Vagina (tissue), 2 donors: Measurements from ENCODE around the gene UCN2. TPM values are rescaled to one million over a fixed set of nuclear protein-coding genes. Genes with fewer than 3 reads are reported as not detected.

ENCODE experiments used
- DNase-seq, 2 donors: peaks; one replicate each; pipeline ENCODE4 v3.0.0-alpha.2; 2017; ENCODE audit errors: extremely low spot score in 2 of 2
- H3K27ac ChIP-seq: fragments of 200-600 bp; sonication (generic); one replicate; pipeline ENCODE4 v1.5.1; 2019
- H3K27me3 ChIP-seq: fragments of 200-600 bp; sonication (generic); one replicate; pipeline ENCODE4 v1.5.1; 2019
- H3K36me3 ChIP-seq, 2 donors: fragments of 200-600 bp; sonication (generic); one replicate each; pipeline ENCODE4 v1.5.1; 2017 to 2019
- H3K4me1 ChIP-seq: fragments of 200-600 bp; sonication (generic); one replicate; pipeline ENCODE4 v1.5.1; 2019
- H3K4me3 ChIP-seq, 2 donors: fragments of 200-600 bp; sonication (generic); 1 replicate in 1 of 2; 2 replicates in 1 of 2; pipeline ENCODE4 v1.5.1; 2016 to 2019
- H3K9me3 ChIP-seq: fragments of 200-600 bp; sonication (generic); one replicate; pipeline ENCODE4 v1.5.1; 2019
- POLR2A ChIP-seq, 2 donors: fragments of 450-650 bp; IDR thresholded peaks; one replicate each; pipeline ENCODE4 v1.6.1; 2017; ENCODE audit warnings: antibody characterized with exemption in 2 of 2, mild to moderate bottlenecking in 2 of 2, moderate library complexity in 2 of 2
- POLR2AphosphoS5 ChIP-seq, 2 donors: sonication (generic); formaldehyde crosslinking; IDR thresholded peaks; one replicate each; pipeline ENCODE4 v1.9.0; 2017; ENCODE audit warnings: antibody characterized with exemption in 2 of 2, mild to moderate bottlenecking in 2 of 2, low read depth in 1 of 2; ENCODE audit not compliant: insufficient read depth in 1 of 2
- intact Hi-C: fragments of 100-400 bp; cut with DNase I; formaldehyde crosslinking; loops from one replicate; pipeline ENCODE4 v1.15.1; 2023
- total RNA-seq: library from RNA; depleted of rRNA; stranded (reverse); fragments of >200 nt; gene quantifications from one replicate; pipeline ENCODE4 v1.2.3, GENCODE V29; 2016
- TF ChIP-seq, protein P1 (sequence below), 3 experiments: fragments of 450-650 bp in 2 of 3; fragments of 200-600 bp in 1 of 3; sonication (generic) in 1 of 3; IDR thresholded peaks; one replicate each; pipeline ENCODE4 v1.5.1; 2017 to 2019; ENCODE audit warnings: antibody characterized with exemption in 3 of 3, mild to moderate bottlenecking in 2 of 3, moderate library complexity in 2 of 3

Gene UCN2
- total RNA-seq, 1 donor from 2014 or later = 5.2 TPM

- no peaks in the 10 kb centered on the region for H3K9me3 ChIP-seq
- TF ChIP-seq POLR2A (IDR thresholded peaks at IDR 0.05) (no peak), POLR2AphosphoS5 (IDR thresholded peaks at IDR 0.05; ENCODE audit: insufficient read depth in 1 of 2, low read depth in 1 of 2) (no peak)
- TF ChIP-seq, protein P1, sequence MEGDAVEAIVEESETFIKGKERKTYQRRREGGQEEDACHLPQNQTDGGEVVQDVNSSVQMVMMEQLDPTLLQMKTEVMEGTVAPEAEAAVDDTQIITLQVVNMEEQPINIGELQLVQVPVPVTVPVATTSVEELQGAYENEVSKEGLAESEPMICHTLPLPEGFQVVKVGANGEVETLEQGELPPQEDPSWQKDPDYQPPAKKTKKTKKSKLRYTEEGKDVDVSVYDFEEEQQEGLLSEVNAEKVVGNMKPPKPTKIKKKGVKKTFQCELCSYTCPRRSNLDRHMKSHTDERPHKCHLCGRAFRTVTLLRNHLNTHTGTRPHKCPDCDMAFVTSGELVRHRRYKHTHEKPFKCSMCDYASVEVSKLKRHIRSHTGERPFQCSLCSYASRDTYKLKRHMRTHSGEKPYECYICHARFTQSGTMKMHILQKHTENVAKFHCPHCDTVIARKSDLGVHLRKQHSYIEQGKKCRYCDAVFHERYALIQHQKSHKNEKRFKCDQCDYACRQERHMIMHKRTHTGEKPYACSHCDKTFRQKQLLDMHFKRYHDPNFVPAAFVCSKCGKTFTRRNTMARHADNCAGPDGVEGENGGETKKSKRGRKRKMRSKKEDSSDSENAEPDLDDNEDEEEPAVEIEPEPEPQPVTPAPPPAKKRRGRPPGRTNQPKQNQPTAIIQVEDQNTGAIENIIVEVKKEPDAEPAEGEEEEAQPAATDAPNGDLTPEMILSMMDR (IDR thresholded peaks at IDR 0.05) = no peak
- intact Hi-C loops = no loop called here
- H3K27ac ChIP-seq = no peak overlapping the region
- H3K27me3 ChIP-seq = no peaks in the 10 kb centered on the region
- H3K36me3 ChIP-seq = peaks cover 0 to 7% of the 10 kb centered on the region in 2 donors
- H3K4me3 ChIP-seq = no peak overlapping the region
- peaks cover 6% of the 10 kb centered on the region for H3K4me1 ChIP-seq
- no peak for DNase-seq
Observed at GRCh38 chr3:48567090-48567489, 3.5 kb upstream of the UCN2 start.

DNA sequence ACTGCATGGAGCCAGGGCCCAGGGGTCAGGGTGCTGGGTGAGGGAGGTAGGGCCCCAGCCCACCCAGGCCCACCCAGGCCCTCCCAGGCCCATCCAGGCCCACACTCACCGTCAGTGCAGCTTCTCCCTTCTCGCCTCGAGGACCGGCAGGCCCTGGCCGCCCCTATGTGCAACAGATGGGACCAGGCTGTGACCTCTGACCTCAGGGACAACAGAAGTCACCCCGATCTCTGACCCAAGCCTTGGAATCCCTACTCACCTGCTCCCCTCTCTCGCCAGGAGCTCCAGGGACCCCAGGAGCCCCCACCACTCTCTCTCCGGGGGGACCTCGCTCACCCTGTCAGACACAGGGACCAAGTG is 2.8 kb upstream of the UCN2 start:
- Histone ChIP-seq H3K4me1 (peaks cover 6% of the 10 kb centered on the region), H3K27ac (no peak overlapping the region), H3K36me3 (peaks cover 0 to 7% of the 10 kb centered on the region in 2 donors), H3K9me3 (no peaks in the 10 kb centered on the region), H3K4me3 (no peak overlapping the region), H3K27me3 (no peaks in the 10 kb centered on the region)
- DNase-seq = no peak
- intact Hi-C loops = no loop called here
- TF ChIP-seq POLR2A (IDR thresholded peaks at IDR 0.05) (no peak), POLR2AphosphoS5 (IDR thresholded peaks at IDR 0.05; ENCODE audit: insufficient read depth in 1 of 2, low read depth in 1 of 2) (no peak)
- TF ChIP-seq, protein P1 (IDR thresholded peaks at IDR 0.05) = no peak

- Histone ChIP-seq H3K4me1 (peaks cover 8% of the 10 kb centered on the region), H3K4me3 (no peak overlapping the region), H3K36me3 (peaks cover 0 to 7% of the 10 kb centered on the region in 2 donors), H3K27ac (peak overlapping the region; percentile 12), H3K27me3 (no peaks in the 10 kb centered on the region), H3K9me3 (no peaks in the 10 kb centered on the region)
- intact Hi-C loops = loop anchor here (2.0 kb wide), 1 partner anchor 35 kb away; no protein-coding TSS in a partner anchor
- no peak for TF ChIP-seq POLR2AphosphoS5 (IDR thresholded peaks at IDR 0.05; ENCODE audit: insufficient read depth in 1 of 2, low read depth in 1 of 2)
- TF ChIP-seq POLR2A (IDR thresholded peaks at IDR 0.05) = no peak
- TF ChIP-seq, protein P1 (IDR thresholded peaks at IDR 0.05) = no peak
- DNase-seq = no peak
Observed at GRCh38 chr3:48565591-48566400, 2.2 kb upstream of the UCN2 start.

DNA sequence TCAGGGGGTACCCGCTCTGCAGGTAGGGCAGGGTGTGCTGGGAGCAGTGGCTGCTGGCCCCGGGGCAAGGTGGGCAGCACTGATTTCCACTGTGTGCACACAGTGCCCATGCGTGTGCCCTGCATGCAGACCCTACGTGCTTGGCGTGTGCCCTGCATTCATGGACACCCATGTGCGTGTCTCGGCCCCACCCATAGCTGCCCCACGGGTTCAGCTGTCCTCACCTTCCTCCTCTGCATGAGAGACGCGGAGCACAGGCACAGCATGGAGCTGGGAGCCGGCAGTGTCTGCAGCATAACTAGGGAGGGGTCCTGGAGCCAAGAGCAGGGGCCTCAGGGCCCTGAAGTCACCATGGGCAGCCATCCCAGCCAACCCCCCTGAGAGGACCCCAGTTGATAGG is 1.6 kb upstream of the UCN2 start:
- Histone ChIP-seq H3K4me1 (peaks cover 14% of the 10 kb centered on the region), H3K27ac (peak overlapping the region; percentile 12), H3K9me3 (no peaks in the 10 kb centered on the region), H3K27me3 (no peaks in the 10 kb centered on the region), H3K4me3 (no peak overlapping the region), H3K36me3 (peaks cover 0 to 2% of the 10 kb centered on the region in 2 donors)
- no peak for TF ChIP-seq POLR2A (IDR thresholded peaks at IDR 0.05)
- TF ChIP-seq, protein P1 (IDR thresholded peaks at IDR 0.05) = no peak
- no peak for TF ChIP-seq POLR2AphosphoS5 (IDR thresholded peaks at IDR 0.05; ENCODE audit: insufficient read depth in 1 of 2, low read depth in 1 of 2)
- intact Hi-C loops = loop anchor here (2.0 kb wide), 1 partner anchor 36 kb away; no protein-coding TSS in a partner anchor
- no peak for DNase-seq

DNA sequence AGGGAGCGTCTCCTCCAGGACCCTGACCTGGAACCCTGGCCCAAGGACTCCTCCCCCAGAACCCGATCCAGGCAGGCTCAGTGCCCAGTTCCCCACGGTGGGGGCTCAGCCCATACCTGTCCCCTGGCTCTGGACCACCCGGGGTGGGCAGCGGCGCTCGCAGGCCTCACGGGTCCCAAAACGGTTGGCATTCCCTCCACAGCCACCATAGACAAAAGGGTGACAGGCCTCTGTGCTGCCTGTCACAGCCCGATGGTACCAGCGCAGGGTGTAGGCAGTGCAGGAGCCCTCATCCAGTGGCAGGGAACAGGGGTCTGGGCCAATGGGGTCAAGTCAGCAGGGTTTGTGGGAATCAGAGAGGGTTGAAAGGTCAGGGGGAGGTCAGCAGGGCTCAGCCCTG is 1.1 kb upstream of the UCN2 start:
- H3K9me3 ChIP-seq = no peaks in the 10 kb centered on the region
- TF ChIP-seq, protein P1 (IDR thresholded peaks at IDR 0.05) = no peak
- TF ChIP-seq POLR2A (IDR thresholded peaks at IDR 0.05) (no peak), POLR2AphosphoS5 (IDR thresholded peaks at IDR 0.05; ENCODE audit: insufficient read depth in 1 of 2, low read depth in 1 of 2) (no peak)
- no peak overlapping the region for H3K4me3 ChIP-seq
- intact Hi-C loops = loop anchor here (2.0 kb wide), 1 partner anchor 36 kb away; no protein-coding TSS in a partner anchor
- no peaks in the 10 kb centered on the region for H3K27me3 ChIP-seq
- H3K27ac ChIP-seq = no peak overlapping the region
- peaks cover 20% of the 10 kb centered on the region for H3K4me1 ChIP-seq
- DNase-seq = no peak
- no peaks in the 10 kb centered on the region for H3K36me3 ChIP-seq
